Mesendoderm (in vitro differentiated cells): ENCODE data around the gene TAC1.
A peak's percentile ranks its signal among the peaks of the same experiment; 100 is the strongest.

Source experiments
- DNase-seq: peaks from one replicate; pipeline ENCODE4 v3.0.0; 2013
- H2AK5ac ChIP-seq: 2 replicates; pipeline ENCODE4 v1.6.1; 2013; ENCODE audit warnings: low read length, inconsistent platforms
- H2BK120ac ChIP-seq: 2 replicates; pipeline ENCODE4 v1.6.1; 2013; ENCODE audit warnings: low read depth, mild to moderate bottlenecking, low read length, moderate library complexity, mixed read lengths
- H2BK15ac ChIP-seq: replicated peaks from 2 replicates; pipeline ENCODE4 v1.6.1; 2013; ENCODE audit warnings: low read depth, mild to moderate bottlenecking, moderate library complexity
- H2BK5ac ChIP-seq: 2 replicates; pipeline ENCODE4 v1.6.1; 2013; ENCODE audit warnings: low read length, inconsistent platforms
- H3K18ac ChIP-seq: 2 replicates; pipeline ENCODE4 v1.6.1; 2013; ENCODE audit warnings: mild to moderate bottlenecking, low read length, mixed read lengths
- H3K23ac ChIP-seq: one replicate; pipeline ENCODE4 v1.6.1; 2013; ENCODE audit warnings: low read length
- H3K27ac ChIP-seq: 2 replicates; pipeline ENCODE4 v1.5.1; 2013; ENCODE audit warnings: low read depth, mild to moderate bottlenecking, inconsistent platforms, low read length, moderate library complexity
- H3K27me3 ChIP-seq: 2 replicates; pipeline ENCODE4 v1.6.1; 2013; ENCODE audit warnings: low read length, control low read depth, mild to moderate bottlenecking, inconsistent platforms; ENCODE audit not compliant: insufficient read depth, poor library complexity
- H3K36me3 ChIP-seq: 2 replicates; pipeline ENCODE4 v1.6.1; 2013; ENCODE audit warnings: low read length, inconsistent platforms; ENCODE audit not compliant: control insufficient read depth, insufficient read depth
- H3K4ac ChIP-seq: one replicate; pipeline ENCODE4 v1.6.1; 2013; ENCODE audit warnings: low read depth, mild to moderate bottlenecking, low read length, moderate library complexity
- H3K4me1 ChIP-seq: 2 replicates; pipeline ENCODE4 v1.6.1; 2013; ENCODE audit warnings: low read depth, low read length, inconsistent platforms; ENCODE audit not compliant: control insufficient read depth
- H3K4me2 ChIP-seq: 2 replicates; pipeline ENCODE4 v1.6.1; 2013; ENCODE audit warnings: low read length
- H3K4me3 ChIP-seq: 2 replicates; pipeline ENCODE4 v1.5.1; 2013; ENCODE audit warnings: mild to moderate bottlenecking, low read length
- H3K56ac ChIP-seq: one replicate; pipeline ENCODE4 v1.6.1; 2013; ENCODE audit warnings: low read length
- H3K79me1 ChIP-seq: 2 replicates; pipeline ENCODE4 v1.6.1; 2013; ENCODE audit warnings: low read length, inconsistent platforms
- H3K79me2 ChIP-seq: 2 replicates; pipeline ENCODE4 v1.6.1; 2013; ENCODE audit warnings: mild to moderate bottlenecking, low read length; ENCODE audit not compliant: control insufficient read depth, insufficient read depth
- H3K9ac ChIP-seq: 2 replicates; pipeline ENCODE4 v1.6.1; 2013; ENCODE audit warnings: low read length, inconsistent platforms
- H4K5ac ChIP-seq: one replicate; pipeline ENCODE4 v1.6.1; 2013; ENCODE audit warnings: low read length
- H4K8ac ChIP-seq: one replicate; pipeline ENCODE4 v1.6.1; 2013; ENCODE audit warnings: low read depth, mild to moderate bottlenecking, control low read depth, low read length, moderate library complexity
- WGBS: extraction: QIAGEN DNeasy Blood & Tissue Kit; methylation state at CpG from one replicate; pipeline ENCODE4 v1.1.7; 2013; ENCODE audit warnings: low lambda C conversion rate, missing lambda C conversion rate; ENCODE audit not compliant: insufficient coverage; ENCODE audit errors: extremely low coverage; 5-methylcytosine and 5-hydroxymethylcytosine counted together

The TAC1 gene

DNA sequence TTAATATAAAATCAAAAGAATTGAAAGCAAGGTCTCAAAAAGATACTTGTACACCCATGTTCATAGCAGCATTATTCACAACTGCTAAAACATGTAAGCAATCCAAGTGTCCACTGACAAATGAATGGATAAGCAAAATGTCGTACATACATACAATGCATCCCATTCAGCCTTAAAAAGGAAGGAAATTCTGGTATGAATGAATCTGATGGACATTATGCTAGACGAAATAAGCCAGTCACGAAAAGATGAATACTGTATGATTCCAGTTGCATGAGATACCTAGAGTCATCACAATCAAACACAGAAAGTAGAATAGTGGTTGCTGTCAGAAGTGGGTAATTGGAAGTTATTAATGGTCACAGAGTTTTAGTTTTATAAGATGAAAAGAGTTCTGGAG lies 9.5 kb upstream of the TAC1 start:
- H3K4me3 ChIP-seq, result no peak overlapping the region
- no peak overlapping the region for H3K27ac ChIP-seq
- no peak overlapping the region for H2BK15ac ChIP-seq
- no peaks in the 10 kb centered on the region for H3K79me1 ChIP-seq
- no peak overlapping the region for H2BK5ac ChIP-seq
- no peak overlapping the region for H3K56ac ChIP-seq
- no peak overlapping the region for H2BK120ac ChIP-seq
- no CpG with 5 or more reads among the region's 3 CpGs for WGBS
- no peaks in the 10 kb centered on the region for H3K27me3 ChIP-seq
- H3K4ac ChIP-seq, result no peak overlapping the region
- no peak overlapping the region for H3K23ac ChIP-seq
- no peaks in the 10 kb centered on the region for H3K4me1 ChIP-seq
- H4K5ac ChIP-seq, result no peak overlapping the region
- no peak overlapping the region for H3K18ac ChIP-seq
- H4K8ac ChIP-seq, result no peak overlapping the region
- H2AK5ac ChIP-seq, result no peak overlapping the region
- no peak for DNase-seq
- H3K4me2 ChIP-seq, result no peak overlapping the region
- H3K36me3 ChIP-seq, result no peaks in the 10 kb centered on the region
- H3K9ac ChIP-seq, result no peak overlapping the region
- no peaks in the 10 kb centered on the region for H3K79me2 ChIP-seq

DNA sequence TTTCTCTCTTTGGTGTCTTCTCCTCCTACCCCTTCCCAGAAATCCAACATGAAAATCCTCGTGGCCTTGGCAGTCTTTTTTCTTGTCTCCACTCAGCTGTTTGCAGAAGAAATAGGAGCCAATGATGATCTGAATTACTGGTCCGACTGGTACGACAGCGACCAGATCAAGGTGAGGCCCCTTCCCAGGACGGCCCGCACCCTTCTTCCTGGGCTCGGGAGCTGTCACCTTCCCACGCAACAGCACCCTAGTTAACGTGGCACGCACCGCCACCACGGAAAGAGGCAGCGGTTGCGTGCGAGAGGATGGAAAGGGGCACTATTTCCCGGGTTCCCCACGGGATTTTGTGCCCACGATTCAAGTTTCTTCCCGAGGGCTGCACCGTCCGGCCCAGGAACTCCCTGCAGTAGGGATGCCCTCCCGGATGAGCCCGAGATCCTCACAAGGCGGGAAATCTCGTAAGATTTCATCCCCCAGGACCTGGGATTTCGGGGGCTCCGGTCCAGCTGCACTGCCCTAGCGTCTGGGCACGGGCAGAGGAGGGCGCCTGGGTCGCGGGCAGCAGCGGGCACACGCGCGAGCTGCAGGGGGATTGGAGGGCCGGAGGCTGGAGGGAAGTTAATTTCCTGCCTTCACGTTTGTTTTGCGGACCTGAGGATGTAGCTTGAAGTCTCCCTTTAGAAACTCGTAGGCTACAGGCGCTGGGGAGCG lies 834 bp downstream of the TAC1 start:
- Histone ChIP-seq H4K5ac (no peak overlapping the region), H3K56ac (peak overlapping the region; percentile 18), H3K4me3 (peak overlapping the region; percentile 1), H2AK5ac (no peak overlapping the region), H3K23ac (no peak overlapping the region), H3K4ac (no peak overlapping the region), H3K4me2 (peak overlapping the region; percentile 67), H4K8ac (no peak overlapping the region), H2BK5ac (no peak overlapping the region), H3K79me2 (no peaks in the 10 kb centered on the region), H3K18ac (no peak overlapping the region), H3K27me3 (peaks cover 20% of the 10 kb centered on the region), H3K27ac (no peak overlapping the region), H2BK120ac (no peak overlapping the region), H2BK15ac (no peak overlapping the region), H3K79me1 (no peaks in the 10 kb centered on the region), H3K36me3 (no peaks in the 10 kb centered on the region), H3K9ac (peak overlapping the region; percentile 18), H3K4me1 (peaks cover 4% of the 10 kb centered on the region)
- DNase-seq, result peak; percentile 39
- WGBS, result no CpG with 5 or more reads among the region's 42 CpGs

- no CpG with 5 or more reads among the region's 59 CpGs for WGBS
- DNase-seq, result peak; percentile 62
- no peak overlapping the region for H3K27ac ChIP-seq
- H2BK5ac ChIP-seq, result no peak overlapping the region
- peaks cover 20% of the 10 kb centered on the region for H3K27me3 ChIP-seq
- no peak overlapping the region for H2BK120ac ChIP-seq
- no peak overlapping the region for H3K4me3 ChIP-seq
- peaks cover 4% of the 10 kb centered on the region for H3K4me1 ChIP-seq
- no peak overlapping the region for H3K23ac ChIP-seq
- H4K5ac ChIP-seq, result no peak overlapping the region
- peak overlapping the region; percentile 18 for H3K9ac ChIP-seq
- no peak overlapping the region for H3K56ac ChIP-seq
- H3K4ac ChIP-seq, result no peak overlapping the region
- H3K79me1 ChIP-seq, result no peaks in the 10 kb centered on the region
- no peaks in the 10 kb centered on the region for H3K36me3 ChIP-seq
- H3K4me2 ChIP-seq, result peak overlapping the region; percentile 67
- no peaks in the 10 kb centered on the region for H3K79me2 ChIP-seq
- no peak overlapping the region for H3K18ac ChIP-seq
- H2AK5ac ChIP-seq, result no peak overlapping the region
- no peak overlapping the region for H2BK15ac ChIP-seq
- no peak overlapping the region for H4K8ac ChIP-seq
Measured at GRCh38 chr7:97733276-97734161, 1.6 kb downstream of the TAC1 start.

DNA sequence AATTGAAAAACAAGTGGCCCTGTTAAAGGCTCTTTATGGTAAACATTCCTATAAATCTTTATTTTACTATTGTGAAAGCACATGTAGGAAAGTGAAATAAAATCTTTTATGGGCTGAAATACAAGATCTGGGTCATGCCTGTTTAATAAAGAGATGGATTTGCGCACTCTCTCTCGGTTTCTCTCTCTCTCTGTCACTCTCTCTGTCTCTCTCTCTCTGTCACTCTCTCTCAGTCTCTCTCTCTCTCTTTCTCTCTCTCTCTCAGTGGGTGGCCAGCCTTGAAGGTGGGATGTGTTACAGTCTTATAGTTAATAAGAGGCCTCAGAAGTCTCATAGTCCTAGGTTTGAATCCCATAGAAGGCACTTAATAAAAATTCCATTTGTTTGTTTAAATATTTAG lies 2.4 kb downstream of the TAC1 start:
- Histone ChIP-seq H3K4me3 (no peak overlapping the region), H3K79me2 (no peaks in the 10 kb centered on the region), H3K36me3 (no peaks in the 10 kb centered on the region), H2AK5ac (no peak overlapping the region), H3K9ac (no peak overlapping the region), H2BK5ac (no peak overlapping the region), H3K4me2 (no peak overlapping the region), H4K8ac (no peak overlapping the region), H2BK120ac (no peak overlapping the region), H3K18ac (no peak overlapping the region), H3K4me1 (peaks cover 4% of the 10 kb centered on the region), H3K79me1 (no peaks in the 10 kb centered on the region), H3K56ac (no peak overlapping the region), H3K27ac (no peak overlapping the region), H4K5ac (no peak overlapping the region), H3K27me3 (peaks cover 20% of the 10 kb centered on the region), H3K23ac (no peak overlapping the region), H2BK15ac (no peak overlapping the region), H3K4ac (no peak overlapping the region)
- no peak for DNase-seq
- no CpG with 5 or more reads among the region's 2 CpGs for WGBS

DNA sequence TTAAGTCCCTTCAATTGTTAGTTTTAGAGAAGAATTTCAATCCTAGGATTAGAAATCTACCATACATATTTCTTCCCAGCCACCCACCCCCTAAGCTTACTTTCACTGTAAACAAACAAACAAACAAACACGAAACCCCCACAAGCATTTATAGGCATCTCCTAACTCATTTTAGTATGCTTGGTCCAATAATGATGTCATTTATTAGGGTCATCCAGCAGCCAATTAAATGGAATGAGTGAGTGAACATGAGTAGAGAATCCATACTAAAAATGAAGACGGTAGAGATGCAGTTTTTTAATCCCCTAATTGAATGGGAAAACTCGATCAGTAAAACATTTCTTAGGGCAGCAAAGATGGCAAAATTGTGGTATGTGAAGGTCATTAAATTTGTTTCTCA lies 3.2 kb downstream of the TAC1 start:
- H2BK5ac ChIP-seq, result no peak overlapping the region
- peaks cover 4% of the 10 kb centered on the region for H3K4me1 ChIP-seq
- H3K4me2 ChIP-seq, result no peak overlapping the region
- no peak overlapping the region for H3K4ac ChIP-seq
- H3K4me3 ChIP-seq, result no peak overlapping the region
- no peak for DNase-seq
- H3K23ac ChIP-seq, result no peak overlapping the region
- H3K27ac ChIP-seq, result no peak overlapping the region
- peaks cover 20% of the 10 kb centered on the region for H3K27me3 ChIP-seq
- no peak overlapping the region for H4K8ac ChIP-seq
- no peaks in the 10 kb centered on the region for H3K79me1 ChIP-seq
- H2AK5ac ChIP-seq, result no peak overlapping the region
- WGBS, result 100% methylated on average over 1 of the region's 3 CpGs
- no peak overlapping the region for H2BK15ac ChIP-seq
- H3K9ac ChIP-seq, result no peak overlapping the region
- no peak overlapping the region for H2BK120ac ChIP-seq
- H4K5ac ChIP-seq, result no peak overlapping the region
- no peak overlapping the region for H3K56ac ChIP-seq
- H3K18ac ChIP-seq, result no peak overlapping the region
- H3K79me2 ChIP-seq, result no peaks in the 10 kb centered on the region
- no peaks in the 10 kb centered on the region for H3K36me3 ChIP-seq
